Brain microvascular endothelial cell (primary cell): ENCODE measurements around the gene PELI2.

Source experiments
- DNase-seq: peaks from one replicate; pipeline ENCODE4 v3.0.0-alpha.2; 2020
- H3K27ac ChIP-seq: fragments of 250-450 bp; sonication (Bioruptor Pico); 2 replicates; pipeline ENCODE4 v1.5.1; 2020; ENCODE audit warnings: mild to moderate bottlenecking, moderate library complexity
- H3K27me3 ChIP-seq: fragments of 250-450 bp; sonication (Bioruptor Pico); replicated peaks from 2 replicates; pipeline ENCODE4 v1.5.1; 2020; ENCODE audit warnings: mild to moderate bottlenecking
- H3K36me3 ChIP-seq: fragments of 250-450 bp; sonication (Bioruptor Pico); replicated peaks from 2 replicates; pipeline ENCODE4 v1.5.1; 2020; ENCODE audit warnings: mild to moderate bottlenecking
- H3K4me3 ChIP-seq: 2 replicates; pipeline ENCODE4 v1.5.1; 2011; ENCODE audit warnings: low read depth, mild to moderate bottlenecking, control low read depth, low read length, moderate library complexity
- CTCF ChIP-seq: IDR thresholded peaks from 2 replicates; pipeline ENCODE4 v1.5.1; 2011; ENCODE audit warnings: low read depth, mild to moderate bottlenecking, moderate library complexity, low read length, control low read depth, inconsistent platforms; ENCODE audit errors: missing control alignments
- in situ Hi-C: cut with HindIII; loops from 2 replicates; pipeline ENCODE4 v1.10.0; 2017; ENCODE audit warnings: low sequenced_read_pairs, low pct_ligation_motif_present

Gene PELI2

GRCh38 chr14:56187736-56188135 lies 69.5 kb downstream of the PELI2 start:
- no peaks in the 10 kb centered on the region for H3K36me3 ChIP-seq
- in situ Hi-C loops = no loop called here
- no peak overlapping the region for H3K27ac ChIP-seq
- TF ChIP-seq CTCF = no peak
- no peaks in the 10 kb centered on the region for H3K27me3 ChIP-seq
- no peak overlapping the region for H3K4me3 ChIP-seq
- no peak for DNase-seq

GRCh38 chr14:56189307-56189706 lies 71.1 kb downstream of the PELI2 start:
- in situ Hi-C loops = no loop called here
- Histone ChIP-seq H3K27me3 (no peaks in the 10 kb centered on the region), H3K27ac (no peak overlapping the region), H3K36me3 (no peaks in the 10 kb centered on the region), H3K4me3 (no peak overlapping the region)
- no peak for DNase-seq
- no peak for TF ChIP-seq CTCF

GRCh38 chr14:56193347-56193746 lies 75.1 kb downstream of the PELI2 start:
- Histone ChIP-seq H3K36me3 (no peaks in the 10 kb centered on the region), H3K27me3 (no peaks in the 10 kb centered on the region), H3K4me3 (no peak overlapping the region), H3K27ac (no peak overlapping the region)
- in situ Hi-C loops = no loop called here
- TF ChIP-seq CTCF = no peak
- no peak for DNase-seq

GRCh38 chr14:56194042-56194441 lies 75.8 kb downstream of the PELI2 start:
- in situ Hi-C loops = no loop called here
- Histone ChIP-seq H3K27me3 (no peaks in the 10 kb centered on the region), H3K27ac (no peak overlapping the region), H3K36me3 (no peaks in the 10 kb centered on the region), H3K4me3 (no peak overlapping the region)
- no peak for DNase-seq
- no peak for TF ChIP-seq CTCF

- H3K4me3 ChIP-seq = no peak overlapping the region
- no peak for TF ChIP-seq CTCF
- in situ Hi-C loops = no loop called here
- H3K36me3 ChIP-seq = no peaks in the 10 kb centered on the region
- no peak for DNase-seq
- no peaks in the 10 kb centered on the region for H3K27me3 ChIP-seq
- no peak overlapping the region for H3K27ac ChIP-seq
These were observed 77.0 kb downstream of the PELI2 start for GRCh38 chr14:56195223-56195622.

GRCh38 chr14:56195704-56196103 lies 77.5 kb downstream of the PELI2 start:
- in situ Hi-C loops = no loop called here
- DNase-seq = no peak
- Histone ChIP-seq H3K36me3 (no peaks in the 10 kb centered on the region), H3K4me3 (no peak overlapping the region), H3K27me3 (no peaks in the 10 kb centered on the region), H3K27ac (peak overlapping the region; percentile 30)
- TF ChIP-seq CTCF = no peak
